ENCODE results near the gene ARRB2.

GRCh38 chr17:4740025-4740351 lies 29.6 kb downstream of the ARRB2 start:
- no peak for TF ChIP-seq CEBPB (IDR thresholded peaks at IDR 0.05)
- no peak for TF ChIP-seq CREB1 (IDR thresholded peaks at IDR 0.05; ENCODE audit: low read depth)
- no peak for TF ChIP-seq RAD21 (IDR thresholded peaks at IDR 0.05; ENCODE audit: low read depth)
- TF ChIP-seq, protein P1, sequence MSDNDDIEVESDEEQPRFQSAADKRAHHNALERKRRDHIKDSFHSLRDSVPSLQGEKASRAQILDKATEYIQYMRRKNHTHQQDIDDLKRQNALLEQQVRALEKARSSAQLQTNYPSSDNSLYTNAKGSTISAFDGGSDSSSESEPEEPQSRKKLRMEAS (IDR thresholded peaks at IDR 0.05): no peak
- no peak for TF ChIP-seq ZBTB7A (IDR thresholded peaks at IDR 0.05; ENCODE audit: low read depth)
- TF ChIP-seq EP300 (IDR thresholded peaks at IDR 0.05; ENCODE audit: borderline replicate concordance): no peak
- no peak for TF ChIP-seq TAF1 (IDR thresholded peaks at IDR 0.05; ENCODE audit: low read depth)
- no peak for TF ChIP-seq NFIC (IDR thresholded peaks at IDR 0.05)
- no peak for TF ChIP-seq REST (IDR thresholded peaks at IDR 0.05; ENCODE audit: low read depth)
- no peak for TF ChIP-seq YY1 (IDR thresholded peaks at IDR 0.05; ENCODE audit: low read depth)
- no peak for TF ChIP-seq EGR1 (IDR thresholded peaks at IDR 0.05)
- TF ChIP-seq TCF12 (IDR thresholded peaks at IDR 0.05; ENCODE audit: low read depth): no peak
- TF ChIP-seq, protein P2, sequence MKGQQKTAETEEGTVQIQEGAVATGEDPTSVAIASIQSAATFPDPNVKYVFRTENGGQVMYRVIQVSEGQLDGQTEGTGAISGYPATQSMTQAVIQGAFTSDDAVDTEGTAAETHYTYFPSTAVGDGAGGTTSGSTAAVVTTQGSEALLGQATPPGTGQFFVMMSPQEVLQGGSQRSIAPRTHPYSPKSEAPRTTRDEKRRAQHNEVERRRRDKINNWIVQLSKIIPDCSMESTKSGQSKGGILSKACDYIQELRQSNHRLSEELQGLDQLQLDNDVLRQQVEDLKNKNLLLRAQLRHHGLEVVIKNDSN (IDR thresholded peaks at IDR 0.05): no peak
- TF ChIP-seq TEAD4 (IDR thresholded peaks at IDR 0.05): no peak
